SW 1271 (cell line): Measurements from ENCODE around the gene CRKL.
A peak's percentile ranks its signal among the peaks of the same experiment; 100 is the strongest.
"Not testable (repeated sequence)": the region's sequence is repeated elsewhere in the genome, so short reads cannot be mapped to it uniquely, and the experiment has no call there.

Experiments
- DNase-seq, 2 experiments: peaks; one replicate each; lab custom pipeline; 2025; lab: John Stamatoyannopoulos, UW

CRKL gene

DNA sequence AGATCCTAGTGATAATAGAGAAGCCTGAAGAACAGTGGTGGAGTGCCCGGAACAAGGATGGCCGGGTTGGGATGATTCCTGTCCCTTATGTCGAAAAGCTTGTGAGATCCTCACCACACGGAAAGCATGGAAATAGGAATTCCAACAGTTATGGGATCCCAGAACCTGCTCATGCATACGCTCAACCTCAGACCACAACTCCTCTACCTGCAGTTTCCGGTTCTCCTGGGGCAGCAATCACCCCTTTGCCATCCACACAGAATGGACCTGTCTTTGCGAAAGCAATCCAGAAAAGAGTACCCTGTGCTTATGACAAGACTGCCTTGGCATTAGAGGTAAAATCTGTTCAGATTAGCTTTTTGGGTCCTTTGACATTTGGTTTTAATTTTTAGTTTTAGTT, 16.7 kb downstream of the CRKL start:
- DNase-seq = no peak

DNA sequence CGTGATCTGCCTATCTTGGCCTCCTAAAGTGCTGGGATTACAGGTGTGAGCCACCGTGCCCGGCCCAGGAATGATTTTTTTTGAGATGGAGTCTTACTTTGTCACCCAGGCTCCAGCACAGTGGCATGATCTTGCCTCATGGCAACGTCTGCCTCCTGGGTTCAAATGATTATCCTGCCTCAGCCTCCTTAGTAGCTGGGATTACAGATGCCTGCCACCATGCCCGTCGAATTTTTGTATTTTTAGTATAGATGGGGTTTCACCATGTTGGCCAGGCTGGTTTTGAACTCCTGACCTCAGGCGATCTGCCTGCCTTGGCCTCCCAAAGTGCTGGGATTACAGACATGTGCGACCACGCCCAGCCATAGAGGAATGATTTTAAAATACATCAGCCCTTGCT, 17.8 kb downstream of the CRKL start:
- not testable (repeated sequence) for DNase-seq

DNA sequence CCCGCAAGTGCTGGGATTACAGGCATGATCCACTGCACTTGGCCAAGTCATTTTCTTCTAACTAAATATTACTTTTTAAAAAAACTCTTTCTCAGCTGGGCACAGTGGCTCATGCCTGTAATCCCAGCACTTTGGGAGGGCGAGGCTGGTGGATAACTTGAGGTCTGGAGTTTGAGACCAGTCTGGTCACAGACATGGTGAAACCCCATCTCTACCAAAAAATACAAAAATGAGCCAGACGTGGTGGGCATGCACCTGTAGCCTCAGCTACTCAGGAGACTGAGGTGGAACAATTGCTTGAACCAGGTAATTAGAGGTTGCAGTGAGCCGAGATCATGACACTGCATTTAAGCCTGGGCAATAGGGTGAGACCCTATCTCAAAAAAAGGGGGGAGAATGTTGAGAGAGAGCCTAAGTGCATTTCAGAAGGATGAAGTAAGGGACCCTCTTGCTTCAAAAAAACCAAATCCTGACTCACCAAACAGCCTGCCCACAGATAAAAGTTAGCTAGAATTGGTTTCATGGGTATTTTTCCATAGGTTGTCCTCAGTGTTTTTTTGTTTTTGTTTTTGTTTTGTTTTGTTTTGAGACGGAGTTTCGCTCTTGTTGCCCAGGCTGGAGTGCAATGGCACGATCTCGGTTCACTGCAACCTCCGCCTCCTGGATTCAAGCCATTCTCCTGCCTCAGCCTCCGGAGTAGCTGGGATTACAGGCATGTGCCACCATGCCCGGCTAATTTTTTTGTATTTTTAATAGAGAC, 18.8 kb downstream of the CRKL start:
- DNase-seq = not testable (repeated sequence)

DNA sequence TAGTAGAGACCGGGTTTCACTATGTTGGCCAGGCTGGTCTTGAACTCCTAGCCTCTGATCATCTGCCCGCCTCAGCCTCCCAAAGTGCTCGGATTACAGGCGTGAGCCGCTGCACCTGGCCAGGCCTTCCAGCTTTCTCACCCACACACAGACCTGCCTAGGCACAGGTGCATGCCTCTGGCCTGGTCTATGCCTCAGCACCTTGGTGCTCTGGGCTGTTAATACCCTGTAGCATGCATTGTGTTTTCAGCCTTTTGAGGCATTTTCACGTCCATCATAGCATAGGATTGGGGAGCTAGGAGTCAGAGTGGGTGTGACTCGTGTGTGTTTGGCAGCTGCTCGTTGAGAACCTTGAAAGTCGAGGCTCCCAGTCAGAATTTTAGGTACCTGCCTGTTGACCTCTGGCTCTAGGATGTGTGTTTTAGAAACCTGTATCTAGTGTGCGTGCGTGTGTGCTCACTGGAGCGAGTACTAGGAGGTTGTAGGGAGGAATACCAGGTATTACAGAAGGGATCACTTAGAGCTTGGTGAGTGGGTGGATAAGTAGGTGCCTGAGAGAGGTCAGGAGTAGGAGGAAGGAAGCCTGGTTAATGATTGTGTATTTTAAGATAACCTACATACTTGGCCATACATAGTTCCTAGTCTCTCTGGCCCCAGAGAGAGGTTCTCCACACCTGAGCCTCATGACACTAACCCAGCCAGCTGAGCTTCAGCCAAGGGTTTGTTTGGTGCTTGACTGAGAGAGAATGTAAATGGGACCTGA, 20.0 kb downstream of the CRKL start:
- no peak for DNase-seq

DNA sequence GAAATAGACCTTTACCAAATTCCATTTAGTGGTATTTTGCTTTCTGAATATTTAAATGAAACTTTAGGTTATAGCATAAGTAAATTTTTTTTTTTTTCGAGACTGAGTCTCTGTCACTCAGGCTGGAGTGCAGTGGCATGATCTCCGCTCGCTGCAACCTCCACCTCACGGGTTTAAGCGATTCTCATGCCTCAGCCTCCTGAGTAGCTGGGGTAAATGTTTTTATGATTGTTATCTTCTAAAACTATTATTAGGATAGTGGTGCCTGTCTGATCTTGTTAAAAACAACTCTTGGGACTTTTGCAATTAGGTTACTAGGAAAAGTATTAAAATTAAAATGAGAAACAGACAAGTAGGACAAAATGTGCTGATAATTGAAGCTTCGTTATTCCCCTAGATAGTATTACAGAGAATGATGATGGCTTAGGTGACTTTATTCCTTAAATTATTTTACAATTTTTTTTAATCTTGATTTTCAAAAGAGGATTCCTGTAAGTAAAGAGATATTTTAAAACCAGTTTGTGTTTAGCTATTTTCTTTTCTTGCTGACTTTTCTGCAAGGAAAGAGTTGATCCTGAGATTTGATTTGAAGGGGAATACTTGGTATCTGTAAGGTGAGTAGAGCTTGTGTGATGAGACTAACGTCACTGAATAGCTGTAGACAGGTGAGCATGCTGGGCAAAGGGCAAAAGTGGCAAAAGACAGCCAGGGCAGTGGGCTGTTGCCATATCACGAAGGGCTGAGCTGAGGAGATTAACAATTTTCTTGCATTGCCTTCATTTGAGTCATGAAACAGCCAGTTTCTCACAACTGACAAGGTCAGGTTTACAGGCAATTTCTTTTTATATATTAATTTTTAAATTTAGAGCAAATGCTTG, 20.8 kb downstream of the CRKL start:
- DNase-seq = no peak

DNA sequence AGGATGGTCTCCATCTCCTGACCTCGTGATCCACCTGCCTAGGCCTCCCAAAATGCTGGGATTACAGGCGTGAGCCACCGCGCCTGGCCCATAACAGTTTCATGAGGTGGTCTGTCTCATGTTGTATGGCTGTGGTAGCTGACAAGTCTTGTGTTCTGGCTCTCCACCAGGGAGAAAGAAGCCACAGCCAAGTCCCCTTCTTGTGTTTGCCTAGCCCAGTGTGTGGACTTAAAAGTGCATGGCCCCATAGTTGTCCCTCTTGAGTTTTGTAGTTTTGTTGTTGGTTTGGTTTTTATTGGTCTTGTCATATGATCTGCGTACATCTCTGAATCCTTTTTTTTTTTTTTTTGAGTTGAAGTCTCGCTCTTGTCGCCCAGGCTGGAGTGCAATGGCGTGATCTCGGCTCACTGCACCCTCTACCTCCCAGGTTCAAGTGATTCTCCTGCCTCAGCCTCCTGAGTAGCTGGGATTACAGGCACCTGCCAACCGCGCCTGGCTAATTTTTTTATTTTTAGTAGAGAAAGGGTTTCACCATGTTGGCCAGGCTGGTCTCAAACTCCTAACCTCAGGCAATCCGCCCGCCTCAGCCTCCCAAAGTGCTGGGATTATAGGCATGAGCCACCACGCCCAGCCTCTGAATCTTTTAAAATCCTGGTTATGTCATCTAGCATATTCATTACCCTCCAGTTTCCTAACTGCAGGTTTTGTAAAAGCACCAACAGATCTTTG, 22.4 kb downstream of the CRKL start:
- not testable (repeated sequence) for DNase-seq

DNA sequence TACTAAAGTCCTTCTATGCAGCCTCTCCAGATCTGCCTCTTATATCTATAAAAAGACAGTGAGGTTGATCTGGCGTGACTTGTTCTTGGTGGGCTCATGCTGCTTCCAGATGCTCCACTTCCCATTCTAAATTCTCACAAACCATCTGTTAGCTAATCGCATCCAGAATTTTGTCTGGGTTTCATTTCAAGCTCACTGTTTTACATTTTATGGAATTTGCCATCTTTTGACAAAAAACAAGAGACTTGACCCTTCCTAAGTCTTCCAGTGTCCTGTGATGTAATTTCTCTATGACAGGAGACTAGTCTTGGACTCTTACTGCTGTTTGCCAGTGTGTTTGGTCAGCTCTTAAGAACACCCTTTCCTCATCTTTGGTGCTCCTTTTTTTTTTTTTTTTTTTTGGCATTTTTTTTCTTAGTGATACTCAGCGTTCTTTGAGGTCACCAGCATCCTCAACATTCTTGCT, 23.0 kb downstream of the CRKL start:
- DNase-seq = no peak

DNA sequence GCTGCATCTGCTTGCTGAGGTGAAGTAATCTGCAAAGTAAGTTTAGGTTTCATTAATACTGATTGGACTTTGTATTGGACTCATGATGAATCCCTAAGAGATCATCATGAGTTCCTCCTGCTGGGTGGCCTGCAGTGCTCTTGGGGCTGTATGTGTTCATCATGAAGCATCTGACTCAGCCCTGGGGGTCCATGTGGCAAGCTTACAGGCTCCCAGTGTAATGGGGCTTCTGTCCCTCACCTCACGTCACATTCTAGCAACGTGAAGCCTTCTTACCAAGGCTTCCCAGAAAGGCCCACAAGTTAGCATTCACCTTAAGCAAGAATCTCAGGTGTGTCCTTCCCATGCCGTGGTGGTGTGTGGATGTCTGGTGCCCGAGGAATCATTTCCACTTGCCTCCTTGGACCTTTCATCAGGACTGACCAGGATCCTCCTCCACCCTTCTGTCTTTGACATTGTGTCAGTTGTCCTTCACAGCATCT, 23.7 kb downstream of the CRKL start:
- no peak for DNase-seq

DNA sequence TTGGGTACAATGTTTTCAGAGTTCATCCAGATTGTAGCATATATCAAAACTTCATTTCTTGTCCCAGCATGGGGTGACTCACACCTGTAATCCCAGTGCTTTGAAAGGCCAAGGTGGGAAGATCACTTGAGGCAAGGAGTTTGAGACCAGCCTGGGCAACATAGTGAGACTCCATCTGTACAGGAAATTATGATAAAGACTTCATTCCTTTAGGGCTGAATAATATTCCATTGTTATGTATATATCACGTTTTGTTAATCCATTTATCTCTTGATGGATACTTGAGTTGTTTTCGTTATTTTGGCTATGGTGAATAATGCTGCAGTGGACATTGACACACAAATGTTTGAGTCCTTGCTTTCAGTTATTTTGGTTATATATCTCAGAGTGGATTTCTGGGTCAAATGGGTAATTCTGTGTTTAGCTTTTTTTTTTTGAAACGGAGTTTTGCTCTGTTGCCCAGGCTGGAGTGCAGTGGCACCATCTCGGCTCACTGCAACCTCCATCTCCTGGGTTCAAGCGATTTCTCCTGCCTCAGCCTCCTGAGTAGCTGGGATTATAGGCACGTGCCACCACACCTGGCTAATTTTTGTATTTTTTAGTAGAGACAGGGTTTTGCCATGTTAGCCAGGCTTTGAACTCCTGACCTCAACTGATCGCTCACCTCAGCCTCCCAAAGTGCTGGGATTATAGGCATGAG, 25.1 kb downstream of the CRKL start:
- DNase-seq = not testable (repeated sequence)

DNA sequence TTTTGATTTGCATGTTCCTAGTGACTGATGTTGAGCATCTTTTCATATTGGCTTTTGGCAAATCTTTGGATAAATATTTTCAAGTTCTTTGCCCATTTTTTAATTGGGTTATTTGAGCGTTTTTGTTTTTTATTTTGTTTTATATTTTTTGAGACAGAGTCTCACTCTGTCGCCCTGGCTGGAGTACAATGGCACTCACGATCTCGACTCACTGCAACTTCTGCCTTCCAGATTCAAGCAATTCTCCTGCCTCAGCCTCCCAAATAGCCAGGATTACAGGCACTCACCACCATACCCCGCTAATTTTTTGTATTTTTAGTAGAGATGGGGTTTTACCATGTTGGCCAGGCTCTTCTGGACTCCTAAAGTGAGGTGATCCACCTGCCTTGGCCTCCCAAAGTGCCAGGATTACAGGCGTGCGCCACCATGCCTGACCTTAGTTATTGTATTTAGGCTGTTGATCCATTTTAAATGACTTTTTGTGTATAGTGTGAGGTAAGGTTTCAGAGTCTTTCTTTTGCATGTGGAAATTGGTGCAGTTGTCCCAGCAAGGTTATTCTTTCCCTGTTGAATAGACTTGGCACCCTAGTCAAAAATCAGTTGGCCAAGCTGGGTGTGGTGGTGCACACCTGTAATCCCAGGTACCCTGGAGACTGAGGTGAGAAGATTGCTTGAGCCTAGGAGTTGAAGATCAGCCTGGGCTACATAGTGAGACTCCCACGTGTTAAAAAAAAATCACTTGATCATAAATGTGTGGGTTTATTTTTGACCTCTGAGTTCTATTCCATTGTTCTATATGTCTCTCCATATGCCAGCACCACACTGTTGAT, 26.1 kb downstream of the CRKL start:
- DNase-seq = no peak

DNA sequence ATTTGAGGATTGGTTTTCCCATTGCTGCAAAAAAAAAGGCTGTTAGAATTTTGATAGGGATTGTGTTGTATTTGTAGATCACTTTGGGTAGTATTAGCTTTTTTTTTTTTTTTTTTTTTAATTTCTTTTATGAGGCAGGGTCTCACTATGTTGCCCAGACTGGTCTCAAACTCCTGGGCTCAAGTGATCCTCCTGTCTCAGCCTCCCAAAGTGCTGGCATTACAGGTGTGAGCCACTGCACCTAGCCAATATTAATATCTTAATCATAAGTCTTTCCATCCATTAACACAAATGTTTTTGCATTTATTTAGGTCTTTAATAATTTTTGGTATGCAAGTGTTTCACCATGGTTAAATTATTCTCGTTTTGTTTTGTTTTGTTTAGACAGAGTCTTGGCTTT, 26.8 kb downstream of the CRKL start:
- DNase-seq = no peak

DNA sequence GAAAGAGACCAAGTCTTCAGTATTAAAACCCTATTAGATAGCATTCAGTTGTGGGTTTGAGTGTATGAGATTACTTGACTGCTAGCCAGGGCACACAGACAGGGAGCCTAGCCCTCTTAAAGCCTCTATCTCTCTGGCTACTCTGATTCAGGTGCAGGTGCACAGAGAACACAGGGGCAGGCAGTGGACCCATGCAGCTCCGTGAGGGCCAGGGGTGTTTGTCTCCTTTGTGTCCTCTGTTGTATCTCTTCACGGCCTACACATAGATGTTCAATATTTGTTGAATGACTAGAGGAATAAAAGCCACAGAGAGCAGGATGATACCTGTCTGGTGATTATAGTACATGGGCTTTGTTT, 28.3 kb downstream of the CRKL start:
- no peak for DNase-seq

DNA sequence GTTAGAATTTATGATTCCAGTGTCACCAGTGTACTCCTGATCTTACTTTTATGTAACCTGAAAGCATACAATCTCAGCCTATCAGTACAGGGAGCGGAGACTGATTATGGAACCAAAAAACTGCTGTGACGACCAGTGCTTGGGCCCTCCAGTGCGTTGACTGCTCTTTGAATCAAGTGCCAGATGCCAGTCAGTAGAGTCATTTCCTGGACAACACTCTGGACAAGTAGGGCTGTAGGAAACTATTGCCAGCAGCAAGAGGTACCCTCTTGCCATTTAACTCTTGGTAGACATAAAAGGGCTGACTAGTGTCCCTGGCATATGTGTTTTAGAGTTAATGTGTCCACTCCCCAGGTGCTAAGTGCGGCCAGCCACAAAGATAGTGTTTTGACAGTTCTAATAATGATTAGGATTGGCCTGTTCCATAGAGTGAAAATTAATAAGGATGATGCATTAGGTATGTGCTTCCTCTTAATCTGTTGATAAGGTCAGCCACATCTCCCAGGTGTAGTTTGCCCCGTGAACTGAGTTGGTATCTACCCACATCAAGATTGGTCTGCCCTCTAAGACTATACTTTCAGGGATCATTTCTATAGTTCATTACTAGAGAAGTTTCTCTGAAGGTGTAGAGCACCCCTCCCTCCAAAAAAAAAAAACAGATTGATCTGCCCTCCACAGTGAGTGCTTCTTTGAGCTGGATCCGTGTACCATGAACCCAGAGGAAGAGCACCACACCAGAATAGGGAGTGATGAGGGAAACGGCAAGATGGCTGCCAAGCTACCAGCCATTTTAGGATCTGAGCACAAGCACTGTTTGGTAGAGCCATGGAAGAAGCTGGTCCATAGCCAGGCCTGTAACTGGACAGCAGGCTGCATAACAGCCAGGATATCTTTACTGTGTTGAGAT, 29.1 kb downstream of the CRKL start:
- DNase-seq = peak; percentile 28 to 77

DNA sequence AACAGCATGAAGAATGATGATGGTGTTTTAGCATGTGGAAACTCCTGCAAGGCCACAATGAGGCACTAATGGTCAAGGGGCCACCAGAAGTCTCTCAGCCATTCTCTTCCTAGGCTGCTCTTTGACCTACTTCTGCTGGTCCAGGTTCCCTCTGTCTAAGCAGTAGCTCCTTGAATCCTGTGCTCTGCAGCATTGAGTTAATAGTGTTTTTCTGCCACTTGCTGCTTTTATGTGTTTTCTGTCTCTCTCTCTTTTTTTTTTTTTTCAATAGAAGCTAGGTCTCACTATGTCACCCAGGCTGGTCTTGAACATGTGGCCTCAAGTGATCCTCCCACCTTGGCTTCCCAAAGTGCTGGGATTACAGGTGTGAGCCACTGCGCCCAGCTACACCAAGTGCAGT, 29.8 kb downstream of the CRKL start:
- DNase-seq = no peak

DNA sequence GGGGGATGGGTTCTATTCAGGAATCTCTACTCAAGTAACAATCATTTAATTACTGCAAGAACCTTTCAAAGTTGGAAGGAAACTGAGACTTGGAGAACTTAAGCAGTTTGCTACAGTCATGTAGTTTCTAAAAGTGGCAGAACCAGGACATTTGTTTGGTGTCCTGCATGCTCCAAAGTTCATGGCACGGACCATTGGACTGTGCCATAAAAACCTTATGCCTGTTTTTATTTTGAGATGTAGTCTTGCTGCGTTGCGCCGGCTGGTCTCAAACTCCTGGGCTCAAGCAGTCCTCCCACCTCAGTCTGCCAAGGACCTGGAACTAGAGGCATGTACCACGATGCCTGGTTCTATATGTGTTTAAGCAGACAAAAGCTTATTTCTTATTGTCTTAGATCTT, 31.2 kb downstream of the CRKL start:
- no peak for DNase-seq

DNA sequence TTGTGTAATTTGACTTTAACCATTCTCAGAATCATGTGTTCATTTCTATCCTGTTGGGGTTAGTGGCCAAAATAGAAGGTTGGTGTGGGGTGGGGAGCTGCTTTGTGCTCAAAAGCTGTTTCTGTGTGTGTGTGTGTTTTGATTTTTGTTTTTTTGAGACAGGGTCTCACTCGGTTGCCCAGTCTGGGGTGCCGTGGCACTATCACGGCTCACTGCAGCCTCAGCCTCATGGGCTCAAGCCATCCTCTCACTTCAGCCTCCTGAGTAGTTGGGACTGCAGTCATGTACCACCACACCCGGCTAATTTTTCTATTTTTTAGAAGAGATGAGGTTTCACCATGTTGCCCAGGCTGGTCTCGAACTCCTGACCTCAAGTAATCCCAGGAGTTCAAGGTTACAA, 31.8 kb downstream of the CRKL start:
- no peak for DNase-seq

DNA sequence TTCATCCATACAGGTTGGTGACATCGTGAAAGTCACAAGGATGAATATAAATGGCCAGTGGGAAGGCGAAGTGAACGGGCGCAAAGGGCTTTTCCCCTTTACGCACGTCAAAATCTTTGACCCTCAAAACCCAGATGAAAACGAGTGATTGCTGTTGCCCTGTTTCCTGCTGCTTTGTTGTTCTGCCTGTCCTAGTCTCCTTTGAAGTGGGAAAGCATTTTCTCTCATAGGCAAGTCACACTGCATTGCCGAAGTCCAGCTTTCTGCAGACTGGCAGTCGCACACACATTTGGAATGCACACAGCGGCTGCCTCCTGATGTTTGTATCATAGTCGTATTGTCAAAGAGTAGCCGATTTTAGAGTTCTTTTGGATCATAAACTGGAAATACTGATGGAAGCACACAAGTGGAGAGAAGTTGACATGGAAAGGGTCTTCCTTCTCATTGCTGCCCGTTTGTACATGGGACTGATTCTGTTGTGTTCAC, 32.5 kb downstream of the CRKL start:
- no peak for DNase-seq

DNA sequence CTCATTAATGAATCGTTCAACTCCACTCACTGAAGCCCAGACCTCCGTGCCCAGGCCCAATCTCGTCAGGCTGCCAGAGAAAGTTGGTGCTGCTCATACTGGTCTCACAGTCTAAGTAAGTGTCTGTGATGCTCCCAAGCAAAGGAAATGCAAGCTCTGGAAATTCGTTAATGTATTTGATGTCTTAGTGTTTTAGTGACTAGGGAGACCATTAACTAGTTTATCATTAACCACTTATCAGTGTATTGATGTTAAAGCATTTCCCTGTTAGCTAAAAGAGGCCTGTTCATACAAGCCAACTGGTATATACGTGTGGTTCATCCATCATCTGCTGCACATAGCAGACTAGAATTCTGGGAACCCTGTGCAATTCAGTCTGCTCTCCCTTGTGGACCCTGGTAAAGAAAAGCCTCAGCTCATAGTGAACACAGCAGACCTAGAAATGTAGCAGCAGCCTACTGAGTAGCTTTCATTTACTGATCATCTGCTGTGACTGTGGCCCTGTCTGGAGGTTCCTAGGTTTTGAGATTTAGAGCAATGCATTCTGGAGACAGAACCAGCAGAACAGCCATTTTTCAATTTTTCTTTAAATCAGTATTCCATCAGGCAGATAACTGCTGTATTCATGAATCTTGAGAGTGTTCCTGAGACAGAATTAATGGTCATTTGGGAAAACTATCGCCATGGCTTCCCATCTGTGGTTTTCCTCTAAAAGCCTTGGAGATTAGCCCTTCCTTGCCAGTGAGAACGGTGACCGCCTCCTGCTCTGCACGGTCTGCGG, 34.1 kb downstream of the CRKL start:
- no peak for DNase-seq
